H9 (cell line): ENCODE data around the gene ADNP2. TPM values are rescaled to one million over a fixed set of nuclear protein-coding genes. Genes with fewer than 3 reads are reported as not detected.

ENCODE experiments used
- DNase-seq: peaks from one replicate; pipeline ENCODE4 v3.0.0-alpha.2; 2017
- H2AFZ ChIP-seq: one replicate; pipeline ENCODE4 v1.6.1; 2013; ENCODE audit warnings: mild to moderate bottlenecking, low read length, control low read depth, moderate library complexity
- H2AK5ac ChIP-seq: 2 replicates; pipeline ENCODE4 v1.6.1; 2013; ENCODE audit warnings: low read length, control low read depth, mixed read lengths; ENCODE audit not compliant: insufficient read length
- H2BK120ac ChIP-seq: one replicate; pipeline ENCODE4 v1.6.1; 2013; ENCODE audit warnings: low read depth, mild to moderate bottlenecking, low read length, control low read depth, inconsistent platforms; ENCODE audit not compliant: poor library complexity, severe bottlenecking
- H2BK12ac ChIP-seq: 2 replicates; pipeline ENCODE4 v1.6.1; 2013; ENCODE audit warnings: low read length, control low read depth, mixed read lengths, low read depth; ENCODE audit not compliant: insufficient read length
- H2BK15ac ChIP-seq: 2 replicates; pipeline ENCODE4 v1.6.1; 2013; ENCODE audit warnings: low read depth, low read length, control low read depth
- H2BK20ac ChIP-seq: one replicate; pipeline ENCODE4 v1.6.1; 2013; ENCODE audit warnings: low read depth, mild to moderate bottlenecking, low read length, control low read depth, inconsistent platforms; ENCODE audit not compliant: poor library complexity, severe bottlenecking
- H2BK5ac ChIP-seq: 2 replicates; pipeline ENCODE4 v1.6.1; 2013; ENCODE audit warnings: low read length, control low read depth, mixed read lengths; ENCODE audit not compliant: insufficient read length
- H3K14ac ChIP-seq: 2 replicates; pipeline ENCODE4 v1.6.1; 2013; ENCODE audit warnings: low read length, control low read depth; ENCODE audit not compliant: insufficient read depth
- H3K18ac ChIP-seq: 2 replicates; pipeline ENCODE4 v1.6.1; 2013; ENCODE audit warnings: low read depth, mild to moderate bottlenecking, mixed read lengths, low read length, control low read depth; ENCODE audit not compliant: insufficient read length
- H3K23ac ChIP-seq: 2 replicates; pipeline ENCODE4 v1.6.1; 2013; ENCODE audit warnings: low read length, control low read depth, mixed read lengths, low read depth; ENCODE audit not compliant: insufficient read length
- H3K23me2 ChIP-seq: 2 replicates; pipeline ENCODE4 v1.6.1; 2013; ENCODE audit warnings: low read depth, mild to moderate bottlenecking, mixed read lengths, low read length, control low read depth; ENCODE audit not compliant: insufficient read length, poor library complexity, severe bottlenecking
- H3K27ac ChIP-seq: 2 replicates; pipeline ENCODE4 v1.5.1; 2013; ENCODE audit warnings: low read length, control low read depth, mixed read lengths, low read depth; ENCODE audit not compliant: insufficient read length
- H3K27me3 ChIP-seq: 2 replicates; pipeline ENCODE4 v1.6.1; 2013; ENCODE audit warnings: low read length, control low read depth, inconsistent platforms; ENCODE audit not compliant: insufficient read depth
- H3K4ac ChIP-seq: 2 replicates; pipeline ENCODE4 v1.6.1; 2013; ENCODE audit warnings: low read depth, mild to moderate bottlenecking, control low read depth, inconsistent platforms, low read length, moderate library complexity
- H3K4me1 ChIP-seq: 2 replicates; pipeline ENCODE4 v1.6.1; 2013; ENCODE audit warnings: low read length, control low read depth, inconsistent platforms; ENCODE audit not compliant: insufficient read depth
- H3K4me2 ChIP-seq: 2 replicates; pipeline ENCODE4 v1.6.1; 2013; ENCODE audit warnings: low read length, control low read depth, mixed read lengths; ENCODE audit not compliant: insufficient read length, insufficient read depth
- H3K56ac ChIP-seq: 2 replicates; pipeline ENCODE4 v1.6.1; 2013; ENCODE audit warnings: low read depth, mild to moderate bottlenecking, mixed read lengths, low read length, control low read depth; ENCODE audit not compliant: insufficient read length
- H3K79me1 ChIP-seq: 2 replicates; pipeline ENCODE4 v1.6.1; 2013; ENCODE audit warnings: low read depth, mild to moderate bottlenecking, moderate library complexity, low read length, control low read depth, inconsistent platforms; ENCODE audit not compliant: insufficient read depth, poor library complexity, severe bottlenecking
- H3K79me2 ChIP-seq: 2 replicates; pipeline ENCODE4 v1.6.1; 2013; ENCODE audit warnings: low read length, control low read depth, inconsistent platforms; ENCODE audit not compliant: insufficient read depth
- H3K9ac ChIP-seq: 2 replicates; pipeline ENCODE4 v1.6.1; 2013; ENCODE audit warnings: low read length, control low read depth, mixed read lengths; ENCODE audit not compliant: insufficient read length; ENCODE audit errors: extremely low read depth
- H3K9me3 ChIP-seq: one replicate; pipeline ENCODE4 v1.6.1; 2013; ENCODE audit warnings: low read depth, low read length, inconsistent platforms; ENCODE audit not compliant: control insufficient read depth
- H3T11ph ChIP-seq: one replicate; pipeline ENCODE4 v1.6.1; 2013; ENCODE audit warnings: mild to moderate bottlenecking, low read length, control low read depth, inconsistent platforms
- H4K20me1 ChIP-seq: one replicate; pipeline ENCODE4 v1.6.1; 2013; ENCODE audit not compliant: control insufficient read depth, insufficient read length, insufficient read depth
- H4K5ac ChIP-seq: 2 replicates; pipeline ENCODE4 v1.6.1; 2013; ENCODE audit warnings: low read depth, mild to moderate bottlenecking, mixed read lengths, low read length, control low read depth; ENCODE audit not compliant: insufficient read length
- H4K8ac ChIP-seq: replicated peaks from 2 replicates; pipeline ENCODE4 v1.6.1; 2013; ENCODE audit warnings: low read length, control low read depth, mixed read lengths, low read depth; ENCODE audit not compliant: insufficient read length
- H4K91ac ChIP-seq: 2 replicates; pipeline ENCODE4 v1.6.1; 2013; ENCODE audit warnings: low read depth, mild to moderate bottlenecking, moderate library complexity, mixed read lengths, low read length, control low read depth; ENCODE audit not compliant: insufficient read length
- H3K27ac Mint-ChIP-seq, 3 experiments: 2 replicates in 2 of 3; 3 replicates in 1 of 3; pipeline ENCODE4 v1.8.0; 2020 to 2021; ENCODE audit warnings: mixed read lengths in 3 of 3, mild to moderate bottlenecking in 1 of 3, moderate library complexity in 1 of 3
- H3K27me3 Mint-ChIP-seq: 2 replicates; pipeline ENCODE4 v1.8.0; 2021; ENCODE audit warnings: low read depth, mild to moderate bottlenecking, moderate library complexity, mixed read lengths
- H3K36me3 Mint-ChIP-seq, 3 experiments: 2 replicates in 2 of 3; 3 replicates in 1 of 3; pipeline ENCODE4 v1.8.0; 2020 to 2021; ENCODE audit warnings: low read depth in 3 of 3, mixed read lengths in 3 of 3; ENCODE audit not compliant: insufficient read depth in 1 of 3
- H3K4me1 Mint-ChIP-seq, 2 experiments: 2 replicates each; pipeline ENCODE4 v1.8.0; 2020; ENCODE audit warnings: mixed read lengths in 2 of 2
- H3K4me3 Mint-ChIP-seq, 2 experiments: 2 replicates in 1 of 2; 3 replicates in 1 of 2; pipeline ENCODE4 v1.8.0; 2020 to 2021; ENCODE audit warnings: mild to moderate bottlenecking in 2 of 2, mixed read lengths in 2 of 2, moderate library complexity in 1 of 2
- H3K9me3 Mint-ChIP-seq, 2 experiments: 2 replicates in 1 of 2; 3 replicates in 1 of 2; pipeline ENCODE4 v1.8.0; 2020; ENCODE audit warnings: mild to moderate bottlenecking in 2 of 2, mixed read lengths in 2 of 2, moderate library complexity in 1 of 2
- CTCF ChIP-seq: fragments of 200-600 bp; sonication (generic); conservative IDR thresholded peaks from 3 replicates; pipeline ENCODE4 v1.8.0; 2021; ENCODE audit warnings: antibody characterized with exemption, mild to moderate bottlenecking
- WGBS: extraction: QIAGEN DNeasy Blood & Tissue Kit; methylation state at CpG from one replicate; pipeline ENCODE4 v1.1.7; 2013; ENCODE audit warnings: missing lambda C conversion rate, low lambda C conversion rate, mixed read lengths; ENCODE audit not compliant: insufficient read length; ENCODE audit errors: extremely low coverage; 5-methylcytosine and 5-hydroxymethylcytosine counted together
- total RNA-seq: library from RNA; stranded (reverse); gene quantifications from 2 replicates; pipeline ENCODE4 v1.2.1, GENCODE V29; 2021

Gene ADNP2
- total RNA-seq, 1 experiment from 2014 or later = 53.5 TPM

GRCh38 chr18:80173060-80173459 lies 64.0 kb downstream of the ADNP2 start:
- no peaks in the 10 kb centered on the region for H3K9me3 Mint-ChIP-seq
- TF ChIP-seq CTCF = no peak
- H3K4me1 Mint-ChIP-seq = peaks cover 3 to 8% of the 10 kb centered on the region in 2 experiments; a peak in 3 of 4 replicates
- peaks cover 0 to 1% (median 0%) of the 10 kb centered on the region in 3 experiments; a peak in 1 of 7 replicates for H3K36me3 Mint-ChIP-seq
- Histone ChIP-seq H4K5ac (no peak overlapping the region), H3K23ac (no peak overlapping the region), H3K23me2 (no peaks in the 10 kb centered on the region), H4K91ac (no peak overlapping the region), H3K14ac (no peak overlapping the region), H4K8ac (no peak overlapping the region), H3K79me1 (no peaks in the 10 kb centered on the region), H3K4ac (no peak overlapping the region), H3K4me1 (no peaks in the 10 kb centered on the region), H2AK5ac (no peak overlapping the region), H2BK120ac (no peak overlapping the region), H3K79me2 (no peaks in the 10 kb centered on the region), H2AFZ (no peak overlapping the region), H3K9ac (no peak overlapping the region), H4K20me1 (no peaks in the 10 kb centered on the region), H3T11ph (no peak overlapping the region), H3K18ac (no peak overlapping the region), H2BK12ac (no peak overlapping the region), H2BK20ac (no peak overlapping the region), H3K9me3 (no peaks in the 10 kb centered on the region), H3K4me2 (no peak overlapping the region), H3K27me3 (no peaks in the 10 kb centered on the region), H2BK5ac (no peak overlapping the region), H3K56ac (no peak overlapping the region), H2BK15ac (no peak overlapping the region), H3K27ac (no peak overlapping the region)
- no CpG with 5 or more reads among the region's 10 CpGs for WGBS
- peaks cover 2% of the 10 kb centered on the region for H3K27me3 Mint-ChIP-seq
- H3K4me3 Mint-ChIP-seq = no peak overlapping the region
- H3K27ac Mint-ChIP-seq = no peak overlapping the region
- DNase-seq = no peak
